ENCODE measurements around the gene CNTFR.

GRCh38 chr9:34547960-34548611, 41.4 kb downstream of the CNTFR start:
- no peak for TF ChIP-seq POLR2A (IDR thresholded peaks at IDR 0.05)
- TF ChIP-seq, protein P1, sequence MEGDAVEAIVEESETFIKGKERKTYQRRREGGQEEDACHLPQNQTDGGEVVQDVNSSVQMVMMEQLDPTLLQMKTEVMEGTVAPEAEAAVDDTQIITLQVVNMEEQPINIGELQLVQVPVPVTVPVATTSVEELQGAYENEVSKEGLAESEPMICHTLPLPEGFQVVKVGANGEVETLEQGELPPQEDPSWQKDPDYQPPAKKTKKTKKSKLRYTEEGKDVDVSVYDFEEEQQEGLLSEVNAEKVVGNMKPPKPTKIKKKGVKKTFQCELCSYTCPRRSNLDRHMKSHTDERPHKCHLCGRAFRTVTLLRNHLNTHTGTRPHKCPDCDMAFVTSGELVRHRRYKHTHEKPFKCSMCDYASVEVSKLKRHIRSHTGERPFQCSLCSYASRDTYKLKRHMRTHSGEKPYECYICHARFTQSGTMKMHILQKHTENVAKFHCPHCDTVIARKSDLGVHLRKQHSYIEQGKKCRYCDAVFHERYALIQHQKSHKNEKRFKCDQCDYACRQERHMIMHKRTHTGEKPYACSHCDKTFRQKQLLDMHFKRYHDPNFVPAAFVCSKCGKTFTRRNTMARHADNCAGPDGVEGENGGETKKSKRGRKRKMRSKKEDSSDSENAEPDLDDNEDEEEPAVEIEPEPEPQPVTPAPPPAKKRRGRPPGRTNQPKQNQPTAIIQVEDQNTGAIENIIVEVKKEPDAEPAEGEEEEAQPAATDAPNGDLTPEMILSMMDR (IDR thresholded peaks at IDR 0.05) = peak; percentile 81 to 95 (median 86)
